Transverse colon (tissue), 4 donors: ENCODE data around the gene ZSCAN22.

ENCODE experiments used
- CTCF ChIP-seq, 5 experiments: fragments of 200-600 bp in 3 of 5; fragments of 450-650 bp in 2 of 5; sonication (generic) in 3 of 5; IDR thresholded peaks; 1 replicate in 2 of 5; 2 replicates in 3 of 5; pipeline ENCODE4 v1.5.1; 2016 to 2017; ENCODE audit warnings: antibody characterized with exemption in 5 of 5, inconsistent platforms in 3 of 5, mild to moderate bottlenecking in 2 of 5, moderate library complexity in 1 of 5
- POLR2AphosphoS5 ChIP-seq, 3 donors: sonication (generic); formaldehyde crosslinking; IDR thresholded peaks; one replicate each; pipeline ENCODE4 v1.6.1; 2016; ENCODE audit warnings: antibody characterized with exemption in 3 of 3

GRCh38 chr19:58354478-58355030 lies 27.8 kb downstream of the ZSCAN22 start:
- TF ChIP-seq POLR2AphosphoS5 (IDR thresholded peaks at IDR 0.05) (no peak), CTCF (IDR thresholded peaks at IDR 0.05) (no peak)
